Measurements from ENCODE around the gene CMC2. TPM values are rescaled to one million over a fixed set of nuclear protein-coding genes. Genes with fewer than 3 reads are reported as not detected.
A peak's percentile ranks its signal among the peaks of the same experiment; 100 is the strongest.

The CMC2 gene
- total and polyA plus RNA-seq, 2 donors from 2014 or later = 33.4 to 146 TPM

DNA sequence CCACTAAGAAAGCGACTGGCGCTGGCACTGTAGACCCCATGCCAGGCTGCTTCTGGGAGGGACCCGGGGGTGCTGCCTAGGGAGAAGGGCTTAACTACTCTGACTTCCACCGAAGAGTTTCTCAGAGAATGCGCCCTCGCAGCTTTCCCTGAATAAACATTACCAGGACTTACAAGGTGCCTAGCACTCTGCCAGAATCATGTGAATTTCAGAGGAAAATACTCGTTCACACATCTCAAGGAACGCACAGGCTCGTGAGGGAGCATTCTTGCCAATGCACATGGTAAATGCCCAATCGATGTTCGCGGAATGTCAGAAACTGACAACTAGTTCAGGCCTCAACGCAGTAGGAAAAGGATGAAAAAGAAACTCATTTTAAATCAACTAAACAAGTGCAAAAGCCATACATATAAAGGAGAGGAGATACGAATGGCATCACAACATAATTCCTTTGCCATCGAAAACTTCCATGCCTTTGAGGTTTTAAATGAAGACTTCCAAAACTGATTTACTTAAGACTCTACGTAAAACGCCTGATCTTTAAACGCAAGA lies 999 bp downstream of the CMC2 start:
- H3K27ac ChIP-seq (ENCODE audit: low read depth in 2 of 2, low read length in 2 of 2) = peak overlapping the region; percentile 100
- H3K9me3 ChIP-seq (ENCODE audit: control insufficient read depth in 2 of 3, insufficient read depth in 1 of 3, low read length in 3 of 3) = no peaks in the 10 kb centered on the region
- FAIRE-seq = no peak
- peak overlapping the region; percentile 85 to 99 (median 90) for H3K9ac ChIP-seq (ENCODE audit: low read length in 3 of 3)
- no peaks in the 10 kb centered on the region for H3K27me3 ChIP-seq (ENCODE audit: control insufficient read depth, insufficient read depth, low read length)
- TF ChIP-seq, protein P1, sequence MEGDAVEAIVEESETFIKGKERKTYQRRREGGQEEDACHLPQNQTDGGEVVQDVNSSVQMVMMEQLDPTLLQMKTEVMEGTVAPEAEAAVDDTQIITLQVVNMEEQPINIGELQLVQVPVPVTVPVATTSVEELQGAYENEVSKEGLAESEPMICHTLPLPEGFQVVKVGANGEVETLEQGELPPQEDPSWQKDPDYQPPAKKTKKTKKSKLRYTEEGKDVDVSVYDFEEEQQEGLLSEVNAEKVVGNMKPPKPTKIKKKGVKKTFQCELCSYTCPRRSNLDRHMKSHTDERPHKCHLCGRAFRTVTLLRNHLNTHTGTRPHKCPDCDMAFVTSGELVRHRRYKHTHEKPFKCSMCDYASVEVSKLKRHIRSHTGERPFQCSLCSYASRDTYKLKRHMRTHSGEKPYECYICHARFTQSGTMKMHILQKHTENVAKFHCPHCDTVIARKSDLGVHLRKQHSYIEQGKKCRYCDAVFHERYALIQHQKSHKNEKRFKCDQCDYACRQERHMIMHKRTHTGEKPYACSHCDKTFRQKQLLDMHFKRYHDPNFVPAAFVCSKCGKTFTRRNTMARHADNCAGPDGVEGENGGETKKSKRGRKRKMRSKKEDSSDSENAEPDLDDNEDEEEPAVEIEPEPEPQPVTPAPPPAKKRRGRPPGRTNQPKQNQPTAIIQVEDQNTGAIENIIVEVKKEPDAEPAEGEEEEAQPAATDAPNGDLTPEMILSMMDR (IDR thresholded peaks at IDR 0.05; ENCODE audit: borderline replicate concordance, extremely low read depth, insufficient read depth) = no peak
- DNase-seq = peak in 3 of 5 donors; percentile 11 to 62 (median 44)
- peaks cover 0 to 13% (median 2%) of the 10 kb centered on the region in 3 donors for H3K4me1 ChIP-seq (ENCODE audit: control insufficient read depth in 2 of 3, insufficient read depth in 2 of 3, low read depth in 1 of 3, low read length in 3 of 3)
- intact Hi-C loops (cut with DNase I) = no loop called here
- no peaks in the 10 kb centered on the region for H3K36me3 ChIP-seq (ENCODE audit: control insufficient read depth in 2 of 3, insufficient read depth in 3 of 3, low read length in 3 of 3)
- peak overlapping the region; percentile 89 to 99 (median 92) for H3K4me3 ChIP-seq (ENCODE audit: low read length in 3 of 3)

DNA sequence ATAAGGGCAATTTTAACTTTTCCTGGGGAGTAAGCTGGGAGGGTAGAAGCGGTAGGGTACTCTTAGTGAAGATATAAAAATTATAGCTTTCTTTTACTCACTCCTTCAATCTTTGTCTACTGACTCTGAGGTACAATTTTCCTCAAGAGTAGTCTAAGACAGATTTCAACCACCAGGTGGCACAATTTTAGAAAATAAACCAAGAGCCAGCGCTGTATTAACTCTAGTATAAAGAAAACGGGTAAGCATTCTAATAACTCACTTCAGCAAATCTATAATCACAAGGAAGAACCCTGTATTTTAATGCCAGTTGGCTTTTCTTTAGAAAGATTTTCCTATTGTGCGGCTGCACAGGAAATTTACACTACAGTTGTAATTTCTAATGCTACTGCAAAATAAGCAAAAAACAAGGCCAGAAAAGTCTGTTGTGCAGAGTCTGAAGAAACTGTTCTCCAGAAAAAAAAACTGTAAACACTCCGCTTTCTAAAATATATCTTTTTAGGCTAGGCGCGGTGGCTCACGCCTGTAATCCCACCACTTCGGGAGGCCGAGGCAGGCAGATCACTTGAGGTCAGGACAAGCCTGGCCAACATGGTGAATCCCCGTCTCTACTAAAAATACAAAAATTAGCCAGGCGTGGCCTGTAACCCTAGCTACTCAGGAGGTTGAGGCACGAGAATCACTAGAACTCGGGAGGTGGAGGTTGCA lies 1.9 kb downstream of the CMC2 start:
- H3K36me3 ChIP-seq (ENCODE audit: control insufficient read depth in 2 of 3, insufficient read depth in 3 of 3, low read length in 3 of 3) = no peaks in the 10 kb centered on the region
- H3K27ac ChIP-seq (ENCODE audit: low read depth in 2 of 2, low read length in 2 of 2) = peak overlapping the region; percentile 25 to 61
- no peak for FAIRE-seq
- H3K9ac ChIP-seq (ENCODE audit: low read length in 3 of 3) = peak overlapping the region in 2 of 3 donors; percentile 17 to 26
- peaks cover 0 to 13% (median 2%) of the 10 kb centered on the region in 3 donors for H3K4me1 ChIP-seq (ENCODE audit: control insufficient read depth in 2 of 3, insufficient read depth in 2 of 3, low read depth in 1 of 3, low read length in 3 of 3)
- intact Hi-C loops (cut with DNase I) = no loop called here
- TF ChIP-seq, protein P1 (IDR thresholded peaks at IDR 0.05; ENCODE audit: borderline replicate concordance, extremely low read depth, insufficient read depth) = peak; percentile 58
- H3K27me3 ChIP-seq (ENCODE audit: control insufficient read depth, insufficient read depth, low read length) = no peaks in the 10 kb centered on the region
- peak overlapping the region; percentile 14 to 58 (median 38) for H3K4me3 ChIP-seq (ENCODE audit: low read length in 3 of 3)
- peak in 3 of 5 donors; percentile 13 to 88 (median 84) for DNase-seq
- no peaks in the 10 kb centered on the region for H3K9me3 ChIP-seq (ENCODE audit: control insufficient read depth in 2 of 3, insufficient read depth in 1 of 3, low read length in 3 of 3)

DNA sequence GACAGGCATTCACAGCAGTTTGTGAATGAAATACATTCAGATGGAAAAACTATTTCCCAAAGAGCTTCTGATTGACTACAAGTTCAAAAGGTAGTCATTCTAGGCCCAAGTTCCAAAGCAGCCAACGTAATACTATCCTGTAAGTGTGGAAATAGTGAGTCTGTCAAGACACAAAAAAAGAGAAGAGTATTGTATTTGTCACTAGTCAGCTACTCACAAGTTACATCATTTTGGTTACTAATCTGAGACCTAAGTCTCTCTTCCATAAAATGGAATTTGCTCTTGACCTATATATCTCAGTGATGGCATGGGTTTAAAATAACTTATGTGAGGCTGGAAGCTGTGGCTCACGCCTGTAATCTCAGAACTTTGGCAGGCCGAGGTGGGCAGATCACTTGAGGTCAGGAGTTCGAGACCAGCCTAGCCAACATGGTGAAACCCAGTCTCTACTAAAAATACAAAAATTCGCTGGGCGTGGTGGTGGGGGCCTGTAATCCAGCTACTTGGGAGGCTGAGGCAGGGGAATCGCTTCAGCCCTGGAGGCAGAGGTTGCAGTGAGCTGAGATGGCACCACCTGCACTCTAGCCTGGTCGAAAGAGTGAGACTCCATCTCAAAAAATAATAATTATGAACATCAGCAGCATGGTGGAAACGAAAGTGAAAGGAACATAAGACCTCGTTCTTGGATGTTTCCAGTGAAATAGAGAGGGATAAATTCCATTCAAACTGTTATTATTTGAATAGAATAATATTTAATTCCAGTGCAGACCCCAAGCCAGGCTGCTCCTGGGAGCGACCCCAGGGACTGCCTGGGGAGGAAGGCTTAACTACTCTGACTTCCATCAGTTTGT lies 2.9 kb downstream of the CMC2 start:
- intact Hi-C loops (cut with DNase I) = no loop called here

More for the DNA sequence above, 2.9 kb downstream of the CMC2 start:
- H3K27ac ChIP-seq (ENCODE audit: low read depth in 2 of 2, low read length in 2 of 2) = peak overlapping the region; percentile 25 to 61
- peak overlapping the region in 2 of 3 donors; percentile 17 to 26 for H3K9ac ChIP-seq (ENCODE audit: low read length in 3 of 3)
- no peak for FAIRE-seq
- no peaks in the 10 kb centered on the region for H3K36me3 ChIP-seq (ENCODE audit: control insufficient read depth in 2 of 3, insufficient read depth in 3 of 3, low read length in 3 of 3)
- TF ChIP-seq, protein P1 (IDR thresholded peaks at IDR 0.05; ENCODE audit: borderline replicate concordance, extremely low read depth, insufficient read depth) = no peak
- no peaks in the 10 kb centered on the region for H3K9me3 ChIP-seq (ENCODE audit: control insufficient read depth in 2 of 3, insufficient read depth in 1 of 3, low read length in 3 of 3)
- H3K4me3 ChIP-seq (ENCODE audit: low read length in 3 of 3) = peak overlapping the region in 2 of 3 donors; percentile 38 to 58
- H3K27me3 ChIP-seq (ENCODE audit: control insufficient read depth, insufficient read depth, low read length) = no peaks in the 10 kb centered on the region
- no peak for DNase-seq
- peaks cover 0 to 13% (median 2%) of the 10 kb centered on the region in 3 donors for H3K4me1 ChIP-seq (ENCODE audit: control insufficient read depth in 2 of 3, insufficient read depth in 2 of 3, low read depth in 1 of 3, low read length in 3 of 3)

Data from kidney (tissue), 14 donors.